ENCODE measurements around the gene MYRF.

DNA sequence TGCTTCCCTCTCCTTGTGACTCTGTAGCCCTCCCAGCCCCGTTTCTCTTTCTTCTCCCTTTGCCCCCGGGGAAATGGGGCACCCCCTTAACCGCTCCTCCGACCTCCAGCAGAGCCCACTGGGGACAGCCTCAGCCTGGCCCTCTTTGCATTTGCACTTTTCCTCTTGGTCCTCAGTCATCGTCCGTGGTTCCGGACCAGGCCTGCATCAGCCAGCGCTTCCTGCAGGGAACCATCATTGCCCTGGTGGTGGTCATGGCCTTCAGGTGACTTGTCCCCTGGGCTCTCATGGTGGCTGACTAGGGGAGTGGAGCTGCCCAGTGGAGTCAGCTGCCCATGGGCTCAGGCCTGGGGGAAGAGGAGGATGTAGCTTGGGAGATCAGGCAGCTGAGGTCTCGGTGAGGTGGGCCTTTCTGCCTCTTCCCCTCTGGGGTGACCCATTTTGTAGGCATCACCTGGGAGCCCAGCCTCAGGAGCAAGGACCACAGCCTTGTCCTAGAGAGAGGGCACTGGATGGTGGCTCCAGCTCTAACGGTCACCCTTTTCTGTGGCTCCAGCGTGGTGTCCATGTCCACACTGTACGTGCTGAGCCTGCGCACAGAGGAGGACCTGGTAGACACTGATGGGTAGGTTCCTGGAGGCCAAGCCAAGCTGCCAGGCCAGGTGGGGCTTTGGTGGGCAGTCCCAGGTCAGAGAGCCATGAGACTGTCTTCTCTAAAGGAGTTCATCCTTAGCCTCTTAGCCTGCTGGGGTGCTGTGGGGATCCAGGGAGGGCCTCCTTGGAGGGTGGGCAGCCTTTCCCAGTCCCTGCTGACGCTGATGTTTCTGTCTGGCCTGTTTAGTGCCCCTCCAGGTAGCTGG, 27.5 kb downstream of the MYRF start:
- no peak for TF ChIP-seq CTCF (IDR thresholded peaks at IDR 0.05; ENCODE audit: insufficient read depth, low read depth, low read length)
- no peak for TF ChIP-seq EZH2 (IDR thresholded peaks at IDR 0.05; ENCODE audit: insufficient read depth, low read length)
